Measurements from ENCODE around the gene ZNF213.
"Not testable (repeated sequence)": the region's sequence is repeated elsewhere in the genome, so short reads cannot be mapped to it uniquely, and the experiment has no call there.

The ZNF213 gene

GRCh38 chr16:3148256-3149192, 13.7 kb downstream of the ZNF213 start:
- no peak for DNase-seq (ENCODE audit: low read depth)

GRCh38 chr16:3149193-3149530, 14.3 kb downstream of the ZNF213 start:
- no peak for DNase-seq (ENCODE audit: low read depth)

GRCh38 chr16:3149630-3150345, 15.0 kb downstream of the ZNF213 start:
- DNase-seq (ENCODE audit: low read depth): no peak

- DNase-seq (ENCODE audit: low read depth): peak; percentile 99
Observed at GRCh38 chr16:3150346-3151218, 15.8 kb downstream of the ZNF213 start.

- DNase-seq (ENCODE audit: low read depth): no peak
Observed at GRCh38 chr16:3152027-3152276, 17.1 kb downstream of the ZNF213 start.

- DNase-seq (ENCODE audit: low read depth): peak; percentile 90
Observed at GRCh38 chr16:3152277-3152990, 17.6 kb downstream of the ZNF213 start.

GRCh38 chr16:3152991-3153368, 18.2 kb downstream of the ZNF213 start:
- DNase-seq (ENCODE audit: low read depth): no peak

- no peak for DNase-seq (ENCODE audit: low read depth)
Observed at GRCh38 chr16:3155181-3155580, 20.4 kb downstream of the ZNF213 start.

GRCh38 chr16:3155972-3156371, 21.1 kb downstream of the ZNF213 start:
- no peak for DNase-seq (ENCODE audit: low read depth)

- no peak for DNase-seq (ENCODE audit: low read depth)
Observed at GRCh38 chr16:3157229-3158025, 22.6 kb downstream of the ZNF213 start.

- no peak for DNase-seq (ENCODE audit: low read depth)
Observed at GRCh38 chr16:3158026-3158509, 23.2 kb downstream of the ZNF213 start.

GRCh38 chr16:3158510-3159314, 23.9 kb downstream of the ZNF213 start:
- DNase-seq (ENCODE audit: low read depth): peak; percentile 78

GRCh38 chr16:3161235-3162018, 26.6 kb downstream of the ZNF213 start:
- DNase-seq (ENCODE audit: low read depth): no peak

- no peak for DNase-seq (ENCODE audit: low read depth)
Observed at GRCh38 chr16:3164121-3164991, 29.5 kb downstream of the ZNF213 start.

GRCh38 chr16:3165111-3165822, 30.4 kb downstream of the ZNF213 start:
- no peak for DNase-seq (ENCODE audit: low read depth)

- DNase-seq (ENCODE audit: low read depth): no peak
Observed at GRCh38 chr16:3166505-3166886, 31.7 kb downstream of the ZNF213 start.

- DNase-seq (ENCODE audit: low read depth): not testable (repeated sequence)
Observed at GRCh38 chr16:3168729-3169128, 33.9 kb downstream of the ZNF213 start.
